ENCODE data around the gene HMGN2. TPM values are rescaled to one million over a fixed set of nuclear protein-coding genes. Genes with fewer than 3 reads are reported as not detected.

The HMGN2 gene
- total and polyA plus RNA-seq, 10 of the 15 experiments (the other 5 are each of a cell fraction or from before 2014, with no cell fraction given): 249 to 2,682 (median 694) TPM

DNA sequence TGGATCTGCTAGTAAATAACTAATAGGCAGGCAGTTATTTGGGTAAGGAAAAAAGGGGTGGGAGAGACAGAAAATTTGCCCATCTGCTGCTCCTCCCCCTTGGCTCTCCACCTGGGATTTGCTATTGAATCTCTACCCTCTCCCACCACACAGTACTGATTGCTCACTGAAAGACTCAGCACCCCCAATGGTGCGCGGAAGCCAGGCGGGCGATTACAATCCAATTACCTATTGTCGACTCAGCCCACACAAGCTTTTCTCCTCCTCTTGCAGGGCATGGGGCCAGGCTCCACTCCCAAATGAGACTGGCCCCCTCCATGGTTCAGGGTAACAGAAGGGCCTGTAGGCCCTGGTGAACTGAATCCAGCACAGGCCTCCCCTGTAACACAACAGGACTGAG is 2.7 kb upstream of the HMGN2 start:
- peaks cover 19% of the 10 kb centered on the region for H3K4me1 ChIP-seq (ENCODE audit: control insufficient read depth, insufficient read depth, low read length)
- no peak overlapping the region for H3K4me2 ChIP-seq (ENCODE audit: control insufficient read depth, insufficient read depth)
- CTCF ChIA-PET: interaction anchor here (0.6 to 3.6 kb wide), 11 partner anchors 10 to 364 kb away, joined by 3 to 23 read pairs (median 4); partner anchors contain the start of genes CD52 and DHDDS
- in situ Hi-C loops (cut with MboI) (no loop called here), intact Hi-C loops (cut with micrococcal nuclease; ENCODE audit: unreplicated experiment) (no loop called here)
- no peak overlapping the region for H3K9ac ChIP-seq (ENCODE audit: control insufficient read depth, insufficient read depth, low read length)
- TF ChIP-seq PML (IDR thresholded peaks at IDR 0.05; ENCODE audit: low read length): no peak
- no peak for TF ChIP-seq SPI1 (IDR thresholded peaks at IDR 0.05; ENCODE audit: borderline replicate concordance, insufficient read depth, low read depth, low read length)
- no peak for TF ChIP-seq FOXM1 (IDR thresholded peaks at IDR 0.05; ENCODE audit: low read depth, low read length)
- no peak overlapping the region for H3K27ac ChIP-seq (ENCODE audit: control insufficient read depth, insufficient read depth)
- RAD21 ChIA-PET (ENCODE audit: unreplicated experiment): no interaction called here
- WGBS (ENCODE audit: insufficient coverage, insufficient replicate concordance, low lambda C conversion rate, missing lambda C conversion rate): 93% methylated on average over 4 of the region's 5 CpGs
- POLR2A ChIA-PET: interaction anchor here (0.6 kb wide), 1 partner anchor 137 kb away, joined by 4 read pairs; no protein-coding TSS in a partner anchor
- peaks cover 6 to 27% of the 10 kb centered on the region in 2 experiments for H3K36me3 ChIP-seq (ENCODE audit: control insufficient read depth in 2 of 2, insufficient read depth in 2 of 2, low read length in 1 of 2)
- SMC1A ChIA-PET (ENCODE audit: uncharacterized antibody, unreplicated experiment): no interaction called here
- no peak for ATAC-seq
- no TSS peak for BruUV-seq (replicated peaks)
- no peaks in the 10 kb centered on the region for H3K27me3 ChIP-seq (replicated peaks in 1 of 2; ENCODE audit: control insufficient read depth in 2 of 2, insufficient read depth in 2 of 2, low read length in 1 of 2)
- H3K4me3 ChIP-seq: no peak overlapping the region
- no peak overlapping the region for H2AFZ ChIP-seq (ENCODE audit: control insufficient read depth, low read depth, low read length)
- H4K20me1 ChIP-seq (ENCODE audit: control insufficient read depth, insufficient read depth): no peaks in the 10 kb centered on the region; the same call in 1 of the 2 replicates
- peaks cover 22% of the 10 kb centered on the region for H3K79me2 ChIP-seq (ENCODE audit: control insufficient read depth, insufficient read depth, low read length)
- DNase-seq (ENCODE audit: low read depth, low spot score): no peak
- FAIRE-seq: no peak
- no peaks in the 10 kb centered on the region for H3K9me3 ChIP-seq (replicated peaks; ENCODE audit: control insufficient read depth, insufficient read depth, low read length)

GRCh38 chr1:26470878-26471497 is 1.3 kb upstream of the HMGN2 start:
- ChIA-PET SMC1A (ENCODE audit: uncharacterized antibody, unreplicated experiment) (interaction anchor here (0.6 to 1.2 kb wide), 4 partner anchors 29 to 366 kb away, joined by 3 read pairs; no protein-coding TSS in a partner anchor), POLR2A (interaction anchor here (0.6 to 4.5 kb wide), 6 partner anchors 9 to 153 kb away, joined by 3 to 24 read pairs (median 4); partner anchors contain the start of genes CD52 and DHDDS), CTCF (interaction anchor here (0.6 to 3.6 kb wide), 25 partner anchors 8 to 1140 kb away, joined by 3 to 23 read pairs (median 4); partner anchors contain the start of genes CD52 and DHDDS), RAD21 (ENCODE audit: unreplicated experiment) (interaction anchor here (0.6 to 2.8 kb wide), 3 partner anchors 30 to 54 kb away, joined by 3 to 12 read pairs (median 3); no protein-coding TSS in a partner anchor)
- peaks cover 8 to 29% of the 10 kb centered on the region in 2 experiments for H3K36me3 ChIP-seq (ENCODE audit: control insufficient read depth in 2 of 2, insufficient read depth in 2 of 2, low read length in 1 of 2)
- FAIRE-seq (no peak), DNase-seq (ENCODE audit: low read depth, low spot score) (no peak), ATAC-seq (no peak)
- intact Hi-C loops (cut with micrococcal nuclease; ENCODE audit: unreplicated experiment): no loop called here
- 65% methylated on average over 14 of the region's 14 CpGs for WGBS (ENCODE audit: insufficient coverage, insufficient replicate concordance, low lambda C conversion rate, missing lambda C conversion rate)
- H4K20me1 ChIP-seq (ENCODE audit: control insufficient read depth, insufficient read depth): no peaks in the 10 kb centered on the region; the same call in 1 of the 2 replicates
- in situ Hi-C loops (cut with MboI): no loop called here
- BruUV-seq (replicated peaks): no TSS peak
- TF ChIP-seq POLR2AphosphoS2 (IDR thresholded peaks at IDR 0.05; ENCODE audit: low read depth, low read length): peak; percentile 2; the same call in 1 of the 2 replicates
- 0 out of 2 replicates have a peak, but pooled peaks have one; percentile 7 for TF ChIP-seq POLR2A (IDR thresholded peaks at IDR 0.05; ENCODE audit: low read depth, low read length)
- TF ChIP-seq ATF3 (IDR thresholded peaks at IDR 0.05; ENCODE audit: borderline replicate concordance, extremely low read depth, low read depth, low read length): no peak
- no peaks in the 10 kb centered on the region for H3K9me3 ChIP-seq (replicated peaks; ENCODE audit: control insufficient read depth, insufficient read depth, low read length)
- H3K27ac ChIP-seq (ENCODE audit: control insufficient read depth, insufficient read depth): no peak overlapping the region; the same call in 1 of the 2 replicates
- H3K4me2 ChIP-seq (ENCODE audit: control insufficient read depth, insufficient read depth): peak overlapping the region; percentile 98
- peaks cover 19% of the 10 kb centered on the region for H3K4me1 ChIP-seq (ENCODE audit: control insufficient read depth, insufficient read depth, low read length)
- H3K9ac ChIP-seq (ENCODE audit: control insufficient read depth, insufficient read depth, low read length): peak overlapping the region; percentile 83
- peak overlapping the region; percentile 84 for H3K4me3 ChIP-seq
- H3K79me2 ChIP-seq (ENCODE audit: control insufficient read depth, insufficient read depth, low read length): peaks cover 25% of the 10 kb centered on the region
- H3K27me3 ChIP-seq (replicated peaks in 1 of 2; ENCODE audit: control insufficient read depth in 2 of 2, insufficient read depth in 2 of 2, low read length in 1 of 2): no peaks in the 10 kb centered on the region
- no peak overlapping the region for H2AFZ ChIP-seq (ENCODE audit: control insufficient read depth, low read depth, low read length)
